A549 (cell line): ENCODE measurements around the gene ITGB2.

Experiments
- EP300 ChIP-seq, 2 experiments: fragments of >200 bp; sonication (Bioruptor Twin); formaldehyde crosslinking; IDR thresholded peaks; 2 replicates in 1 of 2; 3 replicates in 1 of 2; pipeline ENCODE4 v1.6.1; 2016 to 2017
- HDAC2 ChIP-seq: fragments of 200-600 bp; sonication (generic); IDR thresholded peaks from 2 replicates; pipeline ENCODE4 v1.6.1; 2016
- JUN ChIP-seq, 2 experiments: fragments of >200 bp; sonication (Bioruptor Twin); formaldehyde crosslinking; IDR thresholded peaks; 2 replicates in 1 of 2; 3 replicates in 1 of 2; pipeline ENCODE4 v1.6.1; 2016 to 2017
- JUNB ChIP-seq: fragments of >200 bp; sonication (Bioruptor Twin); formaldehyde crosslinking; IDR thresholded peaks from 2 replicates; pipeline ENCODE4 v1.6.1; 2016
- POLR2A ChIP-seq: IDR thresholded peaks from 2 replicates; pipeline ENCODE4 v1.6.1; 2012; ENCODE audit warnings: mild to moderate bottlenecking, low read length
- POLR2AphosphoS2 ChIP-seq: conservative IDR thresholded peaks from 2 replicates; pipeline ENCODE4 v1.6.1; 2012; ENCODE audit warnings: low read length, improper control_type of control experiment, inconsistent platforms
- TP53 ChIP-seq: fragments of 250-450 bp; sonication (Bioruptor Pico); IDR thresholded peaks from 2 replicates; pipeline ENCODE4 v1.5.0; 2021; ENCODE audit warnings: mild to moderate bottlenecking, moderate library complexity
- ZFP36 ChIP-seq: fragments of 450-650 bp; IDR thresholded peaks from 2 replicates; pipeline ENCODE4 v1.6.1; 2014; ENCODE audit warnings: borderline replicate concordance; ENCODE audit not compliant: partially characterized antibody
- TF ChIP-seq, protein P1 (sequence below): fragments of >200 bp; sonication (Bioruptor Twin); formaldehyde crosslinking; IDR thresholded peaks from 3 replicates; pipeline ENCODE4 v1.5.1; 2016
- TF ChIP-seq, protein P2 (sequence below): IDR thresholded peaks from 2 replicates; pipeline ENCODE4 v1.6.1; 2012

DNA sequence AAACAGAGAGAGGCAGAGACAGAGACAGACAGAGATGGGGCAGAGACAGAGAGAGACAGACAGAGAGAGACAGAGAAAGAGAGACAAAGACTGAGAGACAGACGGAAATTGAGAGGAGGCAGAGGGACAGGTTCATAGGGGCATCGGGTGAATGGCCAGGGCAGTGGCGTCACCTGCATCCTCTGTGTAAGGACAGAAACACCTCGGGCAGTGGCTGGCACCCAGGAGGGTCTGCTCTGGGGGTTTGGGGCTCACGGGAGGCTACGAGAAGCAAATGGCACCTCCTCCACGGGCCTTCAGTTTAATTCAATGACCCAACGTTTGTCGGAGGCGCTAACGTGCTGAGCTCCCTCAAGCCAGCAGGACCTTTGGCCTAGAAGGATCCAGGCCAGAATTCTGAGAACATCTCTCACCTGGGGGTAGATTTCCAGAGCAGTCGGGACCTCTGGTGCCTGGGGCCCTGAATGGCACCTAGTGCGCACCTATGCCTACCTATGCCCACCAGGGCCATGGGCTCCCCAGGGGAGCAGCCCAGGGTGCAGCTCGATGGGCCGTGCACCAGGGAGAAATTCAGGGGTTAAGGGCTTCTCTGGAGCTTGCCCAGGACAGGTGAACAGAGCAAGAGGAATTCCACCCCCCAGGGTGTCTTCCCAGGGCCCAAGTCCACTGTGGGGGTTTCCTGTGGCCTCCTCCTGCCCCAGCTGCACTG lies 26.6 kb downstream of the ITGB2 start:
- no peak for TF ChIP-seq POLR2A
- TF ChIP-seq HDAC2 = no peak
- TF ChIP-seq ZFP36 = no peak
- no peak for TF ChIP-seq EP300 (IDR thresholded peaks at IDR 0.05)
- TF ChIP-seq, protein P1, sequence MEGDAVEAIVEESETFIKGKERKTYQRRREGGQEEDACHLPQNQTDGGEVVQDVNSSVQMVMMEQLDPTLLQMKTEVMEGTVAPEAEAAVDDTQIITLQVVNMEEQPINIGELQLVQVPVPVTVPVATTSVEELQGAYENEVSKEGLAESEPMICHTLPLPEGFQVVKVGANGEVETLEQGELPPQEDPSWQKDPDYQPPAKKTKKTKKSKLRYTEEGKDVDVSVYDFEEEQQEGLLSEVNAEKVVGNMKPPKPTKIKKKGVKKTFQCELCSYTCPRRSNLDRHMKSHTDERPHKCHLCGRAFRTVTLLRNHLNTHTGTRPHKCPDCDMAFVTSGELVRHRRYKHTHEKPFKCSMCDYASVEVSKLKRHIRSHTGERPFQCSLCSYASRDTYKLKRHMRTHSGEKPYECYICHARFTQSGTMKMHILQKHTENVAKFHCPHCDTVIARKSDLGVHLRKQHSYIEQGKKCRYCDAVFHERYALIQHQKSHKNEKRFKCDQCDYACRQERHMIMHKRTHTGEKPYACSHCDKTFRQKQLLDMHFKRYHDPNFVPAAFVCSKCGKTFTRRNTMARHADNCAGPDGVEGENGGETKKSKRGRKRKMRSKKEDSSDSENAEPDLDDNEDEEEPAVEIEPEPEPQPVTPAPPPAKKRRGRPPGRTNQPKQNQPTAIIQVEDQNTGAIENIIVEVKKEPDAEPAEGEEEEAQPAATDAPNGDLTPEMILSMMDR = no peak
- TF ChIP-seq, protein P2, sequence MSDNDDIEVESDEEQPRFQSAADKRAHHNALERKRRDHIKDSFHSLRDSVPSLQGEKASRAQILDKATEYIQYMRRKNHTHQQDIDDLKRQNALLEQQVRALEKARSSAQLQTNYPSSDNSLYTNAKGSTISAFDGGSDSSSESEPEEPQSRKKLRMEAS = no peak
- no peak for TF ChIP-seq TP53 (CRISPR knock-in tag)
- no peak for TF ChIP-seq POLR2AphosphoS2
- TF ChIP-seq JUNB = no peak
- TF ChIP-seq JUN (IDR thresholded peaks at IDR 0.05) = no peak
